ENCODE results near the gene PALM3. TPM values are rescaled to one million over a fixed set of nuclear protein-coding genes. Genes with fewer than 3 reads are reported as not detected.

PALM3 gene, protein sequence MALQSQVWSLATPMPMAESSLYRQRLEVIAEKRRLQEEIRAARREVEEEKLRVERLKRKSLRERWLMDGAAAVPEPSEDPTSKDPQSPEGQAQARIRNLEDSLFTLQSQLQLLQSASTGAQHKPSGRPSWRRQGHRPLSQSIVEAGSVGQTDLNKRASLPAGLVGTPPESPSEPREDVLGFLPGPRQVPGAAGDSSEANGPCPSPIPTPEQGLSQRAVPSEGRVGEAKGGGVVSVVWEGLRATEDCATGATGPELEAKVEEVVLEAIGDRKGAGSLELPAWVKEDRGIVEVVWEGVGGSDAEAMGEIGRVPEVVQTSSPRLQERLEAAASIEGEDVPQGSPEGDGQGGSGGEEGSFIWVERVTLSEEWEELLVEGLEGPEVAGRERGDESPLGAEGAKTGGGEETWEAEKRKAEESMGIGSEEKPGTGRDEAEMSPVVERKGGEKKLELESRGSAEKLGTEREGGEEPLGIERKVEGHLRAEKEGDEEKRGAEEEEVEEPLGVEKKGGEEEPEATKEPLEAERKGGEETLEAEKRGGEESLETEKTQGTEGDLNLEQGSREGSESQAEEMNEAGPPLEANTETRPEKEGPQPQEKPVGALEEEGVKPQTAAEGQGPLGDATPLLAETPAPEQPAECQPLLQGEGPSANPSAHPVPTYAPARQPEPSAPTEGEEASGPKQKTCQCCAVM
- total RNA-seq, result 1 to 10 TPM in 6 of 8 experiments, under 1 TPM in 2; 0.22 to 5.3 (median 1.9) TPM

DNA sequence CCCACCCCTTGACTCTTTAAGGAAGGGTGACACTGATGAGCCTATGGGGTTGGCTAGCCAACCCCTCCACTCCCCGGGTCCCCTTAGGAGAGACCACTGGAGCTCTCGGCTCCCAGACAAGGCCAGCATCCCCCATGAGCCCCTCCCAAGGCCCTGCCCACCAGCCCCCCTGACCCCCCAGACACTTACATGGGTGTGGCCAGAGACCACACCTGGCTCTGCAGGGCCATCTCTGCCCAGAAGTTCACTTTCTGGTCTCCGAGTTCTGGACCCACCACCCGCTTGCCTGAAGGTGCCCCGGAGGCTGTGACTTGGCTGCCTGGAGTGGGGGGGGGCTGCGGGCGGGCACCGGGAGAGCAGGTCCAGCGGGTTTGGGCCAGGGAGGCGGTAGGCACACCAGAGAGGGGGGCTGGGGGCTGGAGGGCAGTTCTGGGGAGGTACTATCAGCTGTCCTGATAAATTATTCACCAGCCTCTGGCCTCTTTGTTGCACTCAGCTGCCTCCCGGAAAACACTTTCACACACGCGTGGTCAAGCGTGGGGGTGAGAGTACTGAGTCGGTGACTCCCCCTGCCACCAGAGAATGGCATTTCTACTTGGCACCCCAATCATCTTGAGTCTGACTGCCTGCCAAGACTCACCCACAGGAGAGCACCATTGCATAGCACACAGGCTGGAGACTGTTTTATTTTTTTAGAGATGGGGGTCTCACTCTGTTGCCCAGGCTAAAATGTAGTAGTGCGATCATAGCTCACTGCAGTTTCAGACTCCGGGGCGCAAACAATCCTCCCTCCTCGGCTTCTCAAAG lies at the start of gene PALM3:
Gene PALM3, minus strand, starts transcription at position 326 of the 807 bp plus-strand sequence. Its CDS starts 96 bp downstream, at position 230.
- Histone ChIP-seq H3K4me1 (replicated peaks in 1 of 2) (peaks cover 4% of the 10 kb centered on the region in 2 donors), H3K27ac (no peak within 1 kb of the TSS), H3K4me3 (no peak within 1 kb of the TSS)
- WGBS, 10 experiments, result 60 to 91% (median 74%) methylated on average over 1 to 8 of the region's 19 CpGs; no CpG with 5 or more reads in 5 of the 10 experiments
- ATAC-seq (replicated peaks in 6 of 8), result no peak
- in situ Hi-C loops (cut with MboI; ENCODE audit: low pct_unique_long_range_greater_than_20kb in 2 of 9, low sequenced_read_pairs in 9 of 9, unreplicated experiment in 9 of 9), result loop anchor here in 6 of 9 experiments (25.0 kb wide), 2 partner anchors 175 to 475 kb away; partner anchors contain the start of gene NANOS3 (in 6 of the 6)

DNA sequence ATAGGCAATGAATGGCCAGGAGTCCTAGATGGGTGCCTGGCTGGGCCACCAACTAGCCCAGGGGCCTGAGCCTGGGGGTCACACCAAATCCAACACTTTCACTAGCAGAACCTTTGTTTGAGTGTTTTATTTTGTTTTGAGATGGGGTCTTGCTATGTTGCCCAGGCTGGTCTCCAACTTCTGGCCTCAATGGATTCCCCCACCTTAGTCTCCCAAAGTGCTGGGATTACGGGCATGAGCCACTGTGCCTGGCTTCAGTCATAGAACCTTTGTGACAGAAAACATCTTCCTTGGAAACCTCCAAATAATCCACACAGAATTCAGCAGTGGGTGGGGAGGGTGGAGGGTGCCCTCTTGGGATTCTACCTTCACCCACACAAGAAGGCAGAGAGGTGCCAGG lies 49.6 kb upstream of the PALM3 start:
- no peak for ATAC-seq (replicated peaks in 6 of 8)
- H3K27ac ChIP-seq, result no peak overlapping the region
- in situ Hi-C loops (cut with MboI; ENCODE audit: low pct_unique_long_range_greater_than_20kb in 2 of 9, low sequenced_read_pairs in 9 of 9, unreplicated experiment in 9 of 9), result no loop called here
- WGBS, 10 experiments, result 100% methylated on average over 1 of the region's 1 CpG; no CpG with 5 or more reads in 9 of the 10 experiments
- peaks cover 20 to 23% of the 10 kb centered on the region in 2 donors for H3K4me1 ChIP-seq (replicated peaks in 1 of 2)
- no peak overlapping the region for H3K4me3 ChIP-seq

DNA sequence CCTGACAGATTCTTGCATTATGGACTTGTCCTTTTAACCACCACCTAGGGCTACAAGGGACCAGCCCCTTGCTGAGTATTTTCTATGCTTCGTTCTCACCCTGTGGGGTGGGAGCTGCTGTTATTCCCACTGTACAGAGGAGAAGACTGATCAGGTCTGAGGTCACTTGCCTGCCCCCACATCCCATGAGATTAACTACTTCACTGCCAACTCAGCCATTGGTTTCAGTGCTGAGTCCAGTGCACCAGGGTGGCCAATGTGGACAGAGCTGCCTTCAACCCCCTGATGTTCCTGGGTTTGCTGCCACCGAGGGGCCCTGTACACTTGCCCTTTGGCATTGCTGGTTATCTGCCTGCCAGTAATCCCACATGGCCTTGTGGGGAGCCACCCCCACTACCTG lies 48.8 kb upstream of the PALM3 start:
- 40 to 100% (median 100%) methylated on average over 1 of the region's 2 CpGs; no CpG with 5 or more reads in 4 of the 10 experiments for WGBS, 10 experiments
- no peak for ATAC-seq (replicated peaks in 6 of 8)
- Histone ChIP-seq H3K4me3 (no peak overlapping the region), H3K4me1 (replicated peaks in 1 of 2) (peaks cover 12 to 17% of the 10 kb centered on the region in 2 donors), H3K27ac (no peak overlapping the region)
- in situ Hi-C loops (cut with MboI; ENCODE audit: low pct_unique_long_range_greater_than_20kb in 2 of 9, low sequenced_read_pairs in 9 of 9, unreplicated experiment in 9 of 9), result no loop called here

DNA sequence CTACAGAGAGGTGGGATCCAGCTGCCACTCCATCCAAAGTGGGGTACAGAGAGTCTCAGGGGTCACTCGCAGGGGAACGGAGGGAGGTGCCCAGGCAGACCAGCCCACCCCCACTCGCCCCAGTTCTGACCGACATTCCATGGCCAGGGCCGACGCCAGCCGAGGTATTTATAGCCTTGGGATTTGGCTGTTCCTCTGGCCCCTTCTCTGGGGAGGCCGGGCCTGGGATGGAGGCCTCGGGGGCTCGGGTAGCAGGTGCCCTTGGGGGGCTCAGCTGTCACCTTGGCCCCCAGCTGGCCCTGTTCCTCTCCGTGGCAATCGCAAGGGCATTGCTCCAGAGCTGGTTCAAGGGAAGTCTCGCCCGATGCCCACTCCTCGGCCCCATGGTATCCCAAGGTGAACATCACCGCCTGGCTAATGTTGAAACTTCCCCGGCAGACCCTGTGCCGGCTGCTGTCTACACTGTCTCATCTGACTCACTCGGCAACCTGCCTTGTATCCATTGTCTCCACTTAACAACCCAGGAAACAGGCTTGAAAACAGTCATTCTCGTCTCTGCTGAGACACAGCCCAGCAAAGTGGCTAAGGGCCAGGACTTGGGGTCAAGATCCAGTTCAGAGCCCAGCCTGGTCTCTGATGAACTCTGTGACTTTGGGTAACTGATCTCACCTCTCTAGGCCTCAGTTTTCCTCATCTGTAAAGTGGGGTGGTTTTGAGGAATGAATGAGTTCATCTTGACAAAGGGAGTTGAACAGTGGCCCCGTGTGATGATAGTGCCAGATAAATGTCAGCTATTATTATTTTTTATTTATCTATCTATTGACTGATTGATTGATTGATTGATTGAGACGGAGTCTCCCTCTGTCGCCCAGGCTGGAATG lies 45.9 kb upstream of the PALM3 start:
- H3K4me1 ChIP-seq (replicated peaks in 1 of 2), result peaks cover 5% of the 10 kb centered on the region in 2 donors
- WGBS, 10 experiments, result 40 to 100% (median 84%) methylated on average over 1 to 6 of the region's 23 CpGs; no CpG with 5 or more reads in 3 of the 10 experiments
- H3K27ac ChIP-seq, result no peak overlapping the region
- ATAC-seq (replicated peaks in 6 of 8), result no peak
- in situ Hi-C loops (cut with MboI; ENCODE audit: low pct_unique_long_range_greater_than_20kb in 2 of 9, low sequenced_read_pairs in 9 of 9, unreplicated experiment in 9 of 9), result no loop called here
- no peak overlapping the region for H3K4me3 ChIP-seq

DNA sequence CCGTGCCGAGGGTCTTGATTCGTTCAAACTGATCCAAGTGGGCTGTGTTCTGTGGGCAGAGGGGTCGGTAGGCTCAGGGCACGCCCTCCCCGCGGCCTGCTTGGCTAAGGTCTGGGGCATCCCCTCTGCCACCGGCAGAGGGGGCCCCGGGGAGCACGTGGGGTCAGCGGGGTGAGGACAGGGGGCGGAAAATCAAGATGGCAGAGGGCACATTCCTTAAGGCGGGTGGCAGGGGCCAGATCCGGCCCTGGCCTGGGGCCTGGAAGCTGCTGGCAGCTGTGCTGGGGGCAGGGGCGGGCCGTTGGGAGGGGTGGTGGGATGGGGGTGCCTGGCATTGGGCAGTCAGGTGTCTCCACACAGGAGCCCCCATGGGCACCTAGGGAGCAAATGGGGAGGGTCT lies 45.0 kb upstream of the PALM3 start:
- Histone ChIP-seq H3K4me1 (replicated peaks in 1 of 2) (no peaks in the 10 kb centered on the region), H3K27ac (no peak overlapping the region), H3K4me3 (no peak overlapping the region)
- in situ Hi-C loops (cut with MboI; ENCODE audit: low pct_unique_long_range_greater_than_20kb in 2 of 9, low sequenced_read_pairs in 9 of 9, unreplicated experiment in 9 of 9), result no loop called here
- no CpG with 5 or more reads among the region's 16 CpGs for WGBS, 10 experiments
- ATAC-seq (replicated peaks in 6 of 8), result peak in 1 of 8 experiments; percentile 22

DNA sequence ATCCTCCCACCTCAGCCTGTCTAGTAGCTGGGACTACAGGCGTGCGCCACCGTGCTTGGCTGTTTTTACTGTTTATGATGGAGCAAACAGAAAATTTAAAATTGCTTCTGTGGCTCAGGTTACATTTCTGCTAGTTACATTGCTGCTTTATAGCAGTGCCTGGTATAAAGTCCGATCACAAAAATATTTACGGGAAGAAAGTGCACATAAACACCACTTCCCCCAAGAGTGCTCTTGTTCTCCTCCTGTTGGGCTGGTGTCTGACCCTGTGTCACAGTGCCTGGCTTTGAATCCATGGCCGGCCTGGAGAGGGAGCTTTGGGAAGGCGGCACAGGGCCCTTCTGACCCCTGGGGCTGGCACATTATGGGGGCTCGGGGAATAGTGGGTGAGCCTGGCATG lies 43.8 kb upstream of the PALM3 start:
- ATAC-seq (replicated peaks in 6 of 8), result no peak
- Histone ChIP-seq H3K27ac (no peak overlapping the region), H3K4me3 (no peak overlapping the region), H3K4me1 (replicated peaks in 1 of 2) (no peaks in the 10 kb centered on the region)
- WGBS, 10 experiments, result 86 to 100% (median 93%) methylated on average over 1 to 5 of the region's 8 CpGs; no CpG with 5 or more reads in 5 of the 10 experiments
- in situ Hi-C loops (cut with MboI; ENCODE audit: low pct_unique_long_range_greater_than_20kb in 2 of 9, low sequenced_read_pairs in 9 of 9, unreplicated experiment in 9 of 9), result no loop called here

DNA sequence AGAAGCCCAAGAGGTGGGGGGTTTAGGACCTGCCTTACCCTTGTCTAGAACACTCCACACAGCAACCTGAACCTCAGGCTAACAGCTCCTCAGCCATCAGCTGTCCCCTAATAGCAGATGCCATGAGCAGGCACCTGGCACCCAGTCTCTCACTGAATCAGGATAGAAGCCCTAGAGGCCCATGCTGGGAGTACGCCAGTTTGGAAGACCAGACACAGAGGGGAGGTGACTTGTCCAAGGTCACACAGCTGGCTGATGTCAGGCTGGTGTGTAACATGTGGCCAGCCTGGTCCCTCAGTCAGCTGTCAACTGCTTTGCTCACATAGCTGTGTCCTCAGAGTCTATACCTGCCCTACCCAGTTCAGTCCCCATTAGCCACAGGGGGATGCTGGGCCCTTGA lies 41.4 kb upstream of the PALM3 start:
- 86 to 100% methylated on average over 1 of the region's 1 CpG; no CpG with 5 or more reads in 8 of the 10 experiments for WGBS, 10 experiments
- in situ Hi-C loops (cut with MboI; ENCODE audit: low pct_unique_long_range_greater_than_20kb in 2 of 9, low sequenced_read_pairs in 9 of 9, unreplicated experiment in 9 of 9), result no loop called here
- ATAC-seq (replicated peaks in 6 of 8), result no peak
- H3K4me1 ChIP-seq (replicated peaks in 1 of 2), result no peaks in the 10 kb centered on the region
- H3K4me3 ChIP-seq, result no peak overlapping the region
- no peak overlapping the region for H3K27ac ChIP-seq

DNA sequence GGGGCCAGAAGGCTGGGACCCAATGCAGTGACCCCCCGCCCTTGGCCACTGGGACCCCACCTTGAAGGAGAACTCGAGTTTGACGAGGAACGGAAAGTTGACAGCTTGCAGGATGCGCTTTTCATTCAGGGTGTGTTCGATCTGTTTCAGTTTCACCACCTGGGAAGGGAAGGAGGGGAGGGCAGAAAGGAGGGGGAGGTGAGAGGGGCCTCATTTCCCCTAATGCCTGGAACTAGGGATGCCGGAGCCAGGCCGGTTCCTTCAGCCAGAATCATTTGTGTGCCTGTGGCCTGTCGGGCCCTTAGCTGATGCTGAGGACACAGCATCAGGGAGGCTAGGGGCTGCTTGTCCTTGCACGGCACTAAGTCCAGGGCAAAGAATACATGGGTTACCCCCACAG lies 40.9 kb upstream of the PALM3 start:
- Histone ChIP-seq H3K4me1 (replicated peaks in 1 of 2) (no peaks in the 10 kb centered on the region), H3K4me3 (no peak overlapping the region), H3K27ac (no peak overlapping the region)
- no peak for ATAC-seq (replicated peaks in 6 of 8)
- in situ Hi-C loops (cut with MboI; ENCODE audit: low pct_unique_long_range_greater_than_20kb in 2 of 9, low sequenced_read_pairs in 9 of 9, unreplicated experiment in 9 of 9), result no loop called here
- WGBS, 10 experiments, result 100% methylated on average over 1 to 6 of the region's 10 CpGs; no CpG with 5 or more reads in 7 of the 10 experiments

DNA sequence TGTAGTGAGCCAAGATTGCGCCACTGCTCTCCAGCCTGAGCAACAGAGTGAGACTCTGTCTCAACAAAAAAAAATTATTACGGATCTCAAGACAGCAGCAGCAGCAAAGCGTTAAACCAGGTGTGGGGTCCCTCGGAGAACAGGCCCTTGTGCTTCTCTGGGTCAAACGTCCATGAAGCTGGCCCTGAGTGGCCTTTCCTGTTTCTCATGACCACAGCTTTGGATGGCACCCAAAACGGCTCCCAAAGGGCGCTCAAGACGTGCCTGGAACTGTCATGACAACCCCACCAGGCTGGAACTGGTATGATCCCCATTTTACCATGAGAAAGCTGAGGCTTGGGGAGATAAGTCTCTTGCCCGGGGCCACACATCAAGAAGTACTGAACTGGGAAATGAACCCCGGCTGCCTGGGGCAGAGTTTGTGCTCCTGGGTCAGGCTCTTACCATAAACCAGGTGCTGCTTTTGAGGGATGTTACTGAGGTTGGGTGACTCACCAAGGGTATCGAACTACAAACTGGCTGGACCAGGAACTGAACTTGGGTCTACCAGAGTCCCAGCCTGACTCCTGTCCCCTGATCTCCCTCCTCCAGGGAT lies 40.3 kb upstream of the PALM3 start:
- Histone ChIP-seq H3K4me3 (no peak overlapping the region), H3K4me1 (replicated peaks in 1 of 2) (no peaks in the 10 kb centered on the region), H3K27ac (no peak overlapping the region)
- no peak for ATAC-seq (replicated peaks in 6 of 8)
- 71 to 100% (median 87%) methylated on average over 1 to 4 of the region's 11 CpGs; no CpG with 5 or more reads in 5 of the 10 experiments for WGBS, 10 experiments
- in situ Hi-C loops (cut with MboI; ENCODE audit: low pct_unique_long_range_greater_than_20kb in 2 of 9, low sequenced_read_pairs in 9 of 9, unreplicated experiment in 9 of 9), result no loop called here

DNA sequence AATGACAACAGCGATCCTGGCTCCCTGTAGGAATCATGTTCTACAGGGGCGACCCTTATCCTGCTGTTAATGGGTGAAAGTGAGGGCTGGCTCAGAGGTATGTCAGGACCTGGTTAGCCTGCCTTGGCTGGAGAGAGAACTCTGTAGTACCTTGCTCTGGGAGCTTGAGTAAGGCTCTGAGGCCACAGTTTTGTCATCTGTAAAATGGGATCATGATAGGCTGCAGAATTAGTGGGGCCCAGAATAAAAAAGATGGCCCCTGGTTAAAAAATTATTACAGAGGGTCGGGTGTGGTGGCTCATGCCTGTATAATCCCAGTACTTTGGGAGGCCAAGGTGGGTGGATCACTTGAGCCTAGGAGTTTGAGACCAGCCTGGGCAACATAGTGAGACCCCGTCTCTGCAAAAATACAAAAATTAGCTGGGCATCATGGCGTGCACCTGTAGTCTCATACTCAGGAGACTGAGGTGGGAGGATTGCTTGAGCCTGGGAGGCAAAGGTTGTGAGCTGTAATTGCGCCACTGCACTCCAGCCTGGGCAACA lies 39.2 kb upstream of the PALM3 start:
- no peak for ATAC-seq (replicated peaks in 6 of 8)
- 83 to 100% (median 100%) methylated on average over 1 to 6 of the region's 6 CpGs; no CpG with 5 or more reads in 3 of the 10 experiments for WGBS, 10 experiments
- H3K4me1 ChIP-seq (replicated peaks in 1 of 2), result no peaks in the 10 kb centered on the region
- H3K27ac ChIP-seq, result no peak overlapping the region
- in situ Hi-C loops (cut with MboI; ENCODE audit: low pct_unique_long_range_greater_than_20kb in 2 of 9, low sequenced_read_pairs in 9 of 9, unreplicated experiment in 9 of 9), result no loop called here
- H3K4me3 ChIP-seq, result no peak overlapping the region

DNA sequence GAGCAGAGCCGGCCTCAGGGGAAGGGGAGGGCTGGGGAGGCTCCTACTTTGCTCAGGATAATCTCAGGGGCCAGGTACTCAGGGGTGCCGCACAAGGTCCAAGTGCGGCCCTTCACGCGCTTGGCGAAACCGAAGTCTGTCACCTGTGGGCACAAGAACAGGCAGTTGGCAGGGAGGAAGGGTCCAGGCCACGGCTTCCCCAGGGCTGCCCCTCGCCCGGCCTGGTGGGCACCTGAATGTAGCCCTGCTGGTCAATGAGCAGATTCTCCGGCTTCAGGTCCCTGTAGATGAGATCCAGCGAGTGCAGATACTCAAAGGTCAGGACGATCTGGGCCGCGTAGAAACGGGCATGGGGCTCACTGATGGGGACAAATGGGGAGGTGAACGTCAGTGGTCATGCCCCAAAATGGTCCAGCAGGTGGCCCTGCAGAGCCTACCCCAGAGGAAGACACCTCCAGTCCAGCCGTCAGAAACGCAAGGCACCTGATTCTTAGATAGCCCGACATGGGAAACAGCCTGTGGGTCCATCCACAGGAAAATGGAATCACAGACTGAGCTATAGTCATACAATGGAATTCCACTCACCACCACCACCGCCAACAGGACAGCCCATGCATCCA lies 35.8 kb upstream of the PALM3 start:
- H3K27ac ChIP-seq, result no peak overlapping the region
- no peaks in the 10 kb centered on the region for H3K4me1 ChIP-seq (replicated peaks in 1 of 2)
- ATAC-seq (replicated peaks in 6 of 8), result peak in 5 of 8 experiments; percentile 9 to 35 (median 18)
- in situ Hi-C loops (cut with MboI; ENCODE audit: low pct_unique_long_range_greater_than_20kb in 2 of 9, low sequenced_read_pairs in 9 of 9, unreplicated experiment in 9 of 9), result no loop called here
- no peak overlapping the region for H3K4me3 ChIP-seq
- 40 to 100% (median 83%) methylated on average over 1 to 15 of the region's 21 CpGs; no CpG with 5 or more reads in 5 of the 10 experiments for WGBS, 10 experiments

Measured in motor neuron (in vitro differentiated cells).